Activated CD4-positive, alpha-beta T cell treated with anti-CD3 and anti-CD28 coated beads, Interleukin-2, Interleukin-4, amounts not matched to agents 100 ng/mL and 50 ng/mL, durations not matched to agents 16 hours and 8 hours (primary cell): ENCODE results near the gene SLC35D2.
"Not testable (repeated sequence)": the region's sequence is repeated elsewhere in the genome, so short reads cannot be mapped to it uniquely, and the experiment has no call there.

Experiments used
- DNase-seq: peaks from one replicate; pipeline ENCODE4 v3.0.0-alpha.2; 2020; ENCODE audit warnings: low spot score

Gene SLC35D2

GRCh38 chr9:96306958-96307357 is 76.6 kb downstream of the SLC35D2 start:
- DNase-seq = not testable (repeated sequence)

- DNase-seq = no peak
Observed at GRCh38 chr9:96305171-96305570, 78.3 kb downstream of the SLC35D2 start.

- DNase-seq = no peak
Observed at GRCh38 chr9:96304230-96304629, 79.3 kb downstream of the SLC35D2 start.

GRCh38 chr9:96302021-96302420 is 81.5 kb downstream of the SLC35D2 start, which contains the start of gene HSD17B3:
HSD17B3 (minus strand) TSS chr9:96302176; CDS start chr9:96302104, 72 bp downstream.
- no peak for DNase-seq

- no peak for DNase-seq
Observed at GRCh38 chr9:96299823-96300222, 83.7 kb downstream of the SLC35D2 start.

- no peak for DNase-seq
Observed at GRCh38 chr9:96294159-96294545, 89.4 kb downstream of the SLC35D2 start.

GRCh38 chr9:96293498-96294158 is 89.9 kb downstream of the SLC35D2 start:
- DNase-seq = no peak

GRCh38 chr9:96289392-96289791 is 94.1 kb downstream of the SLC35D2 start:
- DNase-seq = no peak

- DNase-seq = no peak
Observed at GRCh38 chr9:96281641-96282040, 101.9 kb downstream of the SLC35D2 start.

GRCh38 chr9:96279932-96280331 is 103.6 kb downstream of the SLC35D2 start:
- DNase-seq = no peak

- DNase-seq = no peak
Observed at GRCh38 chr9:96274939-96275338, 108.6 kb downstream of the SLC35D2 start.
